GM18505 (cell line): ENCODE data around the gene RBMX2.
"Not testable (repeated sequence)": the region's sequence is repeated elsewhere in the genome, so short reads cannot be mapped to it uniquely, and the experiment has no call there.

ENCODE experiments used
- ATAC-seq: cut with Tn5 transposase; IDR thresholded peaks from one replicate; pipeline ENCODE4 v1.9.1; 2021; ENCODE audit not compliant: unreplicated experiment
- POLR2A ChIP-seq: IDR thresholded peaks from 4 replicates; pipeline ENCODE4 v1.6.1; 2011; ENCODE audit warnings: borderline replicate concordance; ENCODE audit not compliant: insufficient read depth, insufficient read length; ENCODE audit errors: extremely low read depth

RBMX2 gene

GRCh38 chrX:130418066-130418465, 16.3 kb downstream of the RBMX2 start:
- TF ChIP-seq POLR2A = no peak
- ATAC-seq = no peak

- TF ChIP-seq POLR2A = no peak
- no peak for ATAC-seq
These were observed 17.0 kb downstream of the RBMX2 start for GRCh38 chrX:130418740-130419139.

- TF ChIP-seq POLR2A = no peak
- no peak for ATAC-seq
These were observed 17.5 kb downstream of the RBMX2 start for GRCh38 chrX:130419263-130419662.

- no peak for TF ChIP-seq POLR2A
- no peak for ATAC-seq
These were observed 24.7 kb downstream of the RBMX2 start for GRCh38 chrX:130426531-130426930.

- not testable (repeated sequence) for ATAC-seq
These were observed 27.4 kb downstream of the RBMX2 start for GRCh38 chrX:130429236-130429635.

GRCh38 chrX:130435937-130436336, 34.1 kb downstream of the RBMX2 start:
- no peak for ATAC-seq
- TF ChIP-seq POLR2A = no peak

GRCh38 chrX:130437996-130438395, 36.2 kb downstream of the RBMX2 start:
- not testable (repeated sequence) for ATAC-seq

GRCh38 chrX:130443875-130444274, 42.1 kb downstream of the RBMX2 start:
- ATAC-seq = no peak
- TF ChIP-seq POLR2A = no peak

GRCh38 chrX:130444641-130445336, 43.0 kb downstream of the RBMX2 start:
- ATAC-seq = no peak
- TF ChIP-seq POLR2A = no peak

GRCh38 chrX:130446974-130447373, 45.2 kb downstream of the RBMX2 start:
- no peak for TF ChIP-seq POLR2A
- no peak for ATAC-seq
